Neural progenitor cell (in vitro differentiated cells): ENCODE results near the gene TMCC3. TPM values are rescaled to one million over a fixed set of nuclear protein-coding genes. Genes with fewer than 3 reads are reported as not detected.

Source experiments
- DNase-seq: peaks from one replicate; pipeline ENCODE4 v3.0.0-alpha.2; 2016; ENCODE audit warnings: low spot score
- H2AFZ ChIP-seq: fragments of 200-600 bp; sonication (generic); replicated peaks from 2 replicates; pipeline ENCODE4 v1.6.1; 2016; ENCODE audit warnings: antibody characterized with exemption
- H3F3A ChIP-seq: fragments of 200-600 bp; sonication (generic); 2 replicates; pipeline ENCODE4 v1.6.1; 2016; ENCODE audit warnings: antibody characterized with exemption, low read depth
- H3K27ac ChIP-seq: fragments of 200-600 bp; sonication (generic); 2 replicates; pipeline ENCODE4 v1.5.1; 2016; ENCODE audit warnings: mild to moderate bottlenecking
- H3K27me3 ChIP-seq: fragments of 200-600 bp; sonication (generic); 2 replicates; pipeline ENCODE4 v1.6.1; 2016; ENCODE audit warnings: mild to moderate bottlenecking, moderate library complexity
- H3K36me3 ChIP-seq: fragments of 200-600 bp; sonication (generic); 2 replicates; pipeline ENCODE4 v1.5.1; 2016
- H3K4me1 ChIP-seq: fragments of 200-600 bp; sonication (generic); 2 replicates; pipeline ENCODE4 v1.6.1; 2016; ENCODE audit warnings: mixed run types
- H3K4me2 ChIP-seq: fragments of 200-600 bp; sonication (generic); 2 replicates; pipeline ENCODE4 v1.6.1; 2016
- H3K4me3 ChIP-seq: fragments of 200-600 bp; sonication (generic); 2 replicates; pipeline ENCODE4 v1.5.1; 2016
- H3K79me2 ChIP-seq: fragments of 200-600 bp; sonication (generic); 2 replicates; pipeline ENCODE4 v1.6.1; 2016; ENCODE audit warnings: low read depth
- H3K9ac ChIP-seq: fragments of 200-600 bp; sonication (generic); 2 replicates; pipeline ENCODE4 v1.6.1; 2016
- H3K9me3 ChIP-seq: fragments of 200-600 bp; sonication (generic); 2 replicates; pipeline ENCODE4 v1.5.1; 2016; ENCODE audit warnings: low read depth
- H4K20me1 ChIP-seq: fragments of 200-600 bp; sonication (generic); 2 replicates; pipeline ENCODE4 v1.6.1; 2016; ENCODE audit warnings: low read depth
- H3K27ac Mint-ChIP-seq: 3 replicates; pipeline ENCODE4 v1.8.0; 2021; ENCODE audit warnings: mixed read lengths
- H3K27me3 Mint-ChIP-seq: 2 replicates; pipeline ENCODE4 v1.8.0; 2022; ENCODE audit warnings: low read depth, mild to moderate bottlenecking, inconsistent platforms, moderate library complexity, mixed read lengths; ENCODE audit not compliant: insufficient read depth
- H3K36me3 Mint-ChIP-seq: 3 replicates; pipeline ENCODE4 v1.8.0; 2021; ENCODE audit warnings: mixed read lengths
- H3K4me1 Mint-ChIP-seq: 3 replicates; pipeline ENCODE4 v1.8.0; 2021; ENCODE audit warnings: mixed read lengths
- H3K4me3 Mint-ChIP-seq: 3 replicates; pipeline ENCODE4 v1.8.0; 2021; ENCODE audit warnings: mild to moderate bottlenecking, moderate library complexity, mixed read lengths
- H3K9me3 Mint-ChIP-seq: 3 replicates; pipeline ENCODE4 v1.8.0; 2020; ENCODE audit warnings: mixed read lengths
- EZH2 ChIP-seq: fragments of 200-600 bp; sonication (generic); IDR thresholded peaks from 2 replicates; pipeline ENCODE4 v1.6.1; 2017; ENCODE audit warnings: antibody characterized with exemption, mild to moderate bottlenecking, moderate library complexity
- EZH2phosphoT487 ChIP-seq: fragments of 200-600 bp; sonication (generic); IDR thresholded peaks from 2 replicates; pipeline ENCODE4 v1.6.1; 2017; ENCODE audit warnings: antibody characterized with exemption
- total RNA-seq: library from RNA; depleted of rRNA; stranded (reverse); fragments of >200 nt; gene quantifications from 2 replicates; pipeline ENCODE4 v1.2.3, GENCODE V29; 2015; ENCODE audit warnings: low replicate concordance
- TF ChIP-seq, protein P1 (sequence below): fragments of 200-600 bp; sonication (generic); IDR thresholded peaks from 2 replicates; pipeline ENCODE4 v1.5.1; 2017; ENCODE audit warnings: antibody characterized with exemption, mild to moderate bottlenecking

TMCC3 gene
- total RNA-seq, 1 donor from 2014 or later: 9.5 TPM

DNA sequence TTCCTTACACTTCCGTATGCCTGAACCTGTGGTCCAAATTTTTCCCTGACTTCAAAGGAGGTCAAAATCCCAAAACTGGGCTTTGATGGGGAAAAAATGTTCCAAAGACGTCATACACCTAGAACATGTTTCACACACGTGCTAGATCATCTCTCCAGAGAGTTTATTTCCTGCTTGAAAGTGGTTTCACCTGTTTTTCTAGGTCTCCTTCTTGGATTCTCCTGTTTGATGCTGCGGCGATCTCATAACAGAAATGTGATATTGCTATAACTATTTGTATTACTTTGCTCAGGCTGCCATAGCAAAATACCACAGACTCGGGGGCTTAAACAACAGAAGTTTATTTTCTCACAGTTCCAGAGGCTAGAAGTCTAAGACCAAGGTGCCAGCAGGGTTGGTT is 19.7 kb upstream of the TMCC3 start:
- H3K4me2 ChIP-seq: no peak overlapping the region
- no peak for DNase-seq
- H3K4me1 ChIP-seq: peaks cover 8% of the 10 kb centered on the region
- no peaks in the 10 kb centered on the region for H3K79me2 ChIP-seq
- H4K20me1 ChIP-seq: no peaks in the 10 kb centered on the region
- H3K36me3 Mint-ChIP-seq: no peaks in the 10 kb centered on the region
- no peaks in the 10 kb centered on the region for H3K27me3 ChIP-seq
- peaks cover 21% of the 10 kb centered on the region for H3K4me1 Mint-ChIP-seq
- no peaks in the 10 kb centered on the region for H3K36me3 ChIP-seq
- H3K9ac ChIP-seq: no peak overlapping the region
- H3K9me3 Mint-ChIP-seq: no peaks in the 10 kb centered on the region
- H3K27ac Mint-ChIP-seq: no peak overlapping the region
- no peaks in the 10 kb centered on the region for H3F3A ChIP-seq
- H3K4me3 Mint-ChIP-seq: no peak overlapping the region
- H2AFZ ChIP-seq: peak overlapping the region; percentile 7
- H3K4me3 ChIP-seq: no peak overlapping the region
- H3K27ac ChIP-seq: no peak overlapping the region
- H3K27me3 Mint-ChIP-seq: no peaks in the 10 kb centered on the region
- H3K9me3 ChIP-seq: no peaks in the 10 kb centered on the region
- TF ChIP-seq, protein P1, sequence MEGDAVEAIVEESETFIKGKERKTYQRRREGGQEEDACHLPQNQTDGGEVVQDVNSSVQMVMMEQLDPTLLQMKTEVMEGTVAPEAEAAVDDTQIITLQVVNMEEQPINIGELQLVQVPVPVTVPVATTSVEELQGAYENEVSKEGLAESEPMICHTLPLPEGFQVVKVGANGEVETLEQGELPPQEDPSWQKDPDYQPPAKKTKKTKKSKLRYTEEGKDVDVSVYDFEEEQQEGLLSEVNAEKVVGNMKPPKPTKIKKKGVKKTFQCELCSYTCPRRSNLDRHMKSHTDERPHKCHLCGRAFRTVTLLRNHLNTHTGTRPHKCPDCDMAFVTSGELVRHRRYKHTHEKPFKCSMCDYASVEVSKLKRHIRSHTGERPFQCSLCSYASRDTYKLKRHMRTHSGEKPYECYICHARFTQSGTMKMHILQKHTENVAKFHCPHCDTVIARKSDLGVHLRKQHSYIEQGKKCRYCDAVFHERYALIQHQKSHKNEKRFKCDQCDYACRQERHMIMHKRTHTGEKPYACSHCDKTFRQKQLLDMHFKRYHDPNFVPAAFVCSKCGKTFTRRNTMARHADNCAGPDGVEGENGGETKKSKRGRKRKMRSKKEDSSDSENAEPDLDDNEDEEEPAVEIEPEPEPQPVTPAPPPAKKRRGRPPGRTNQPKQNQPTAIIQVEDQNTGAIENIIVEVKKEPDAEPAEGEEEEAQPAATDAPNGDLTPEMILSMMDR: no peak
- TF ChIP-seq EZH2: no peak
- TF ChIP-seq EZH2phosphoT487: no peak

- peak; percentile 29 for DNase-seq
- no peaks in the 10 kb centered on the region for H3K27me3 Mint-ChIP-seq
- H2AFZ ChIP-seq: no peak overlapping the region
- H3K27ac Mint-ChIP-seq: no peak overlapping the region
- peaks cover 8% of the 10 kb centered on the region for H3K4me1 ChIP-seq
- TF ChIP-seq EZH2phosphoT487 (no peak), EZH2 (no peak)
- TF ChIP-seq, protein P1: no peak
- H3K27me3 ChIP-seq: no peaks in the 10 kb centered on the region
- H3K4me1 Mint-ChIP-seq: peaks cover 14% of the 10 kb centered on the region
- H3K9me3 ChIP-seq: no peaks in the 10 kb centered on the region
- H3K27ac ChIP-seq: no peak overlapping the region
- H3K4me3 ChIP-seq: no peak overlapping the region
- H3K36me3 Mint-ChIP-seq: no peaks in the 10 kb centered on the region
- H3K9me3 Mint-ChIP-seq: no peaks in the 10 kb centered on the region
- no peaks in the 10 kb centered on the region for H4K20me1 ChIP-seq
- H3K9ac ChIP-seq: no peak overlapping the region
- no peak overlapping the region for H3K4me2 ChIP-seq
- no peaks in the 10 kb centered on the region for H3F3A ChIP-seq
- H3K36me3 ChIP-seq: no peaks in the 10 kb centered on the region
- H3K79me2 ChIP-seq: no peaks in the 10 kb centered on the region
- H3K4me3 Mint-ChIP-seq: no peak overlapping the region
Measured at GRCh38 chr12:94667031-94667540, 16.7 kb upstream of the TMCC3 start.

DNA sequence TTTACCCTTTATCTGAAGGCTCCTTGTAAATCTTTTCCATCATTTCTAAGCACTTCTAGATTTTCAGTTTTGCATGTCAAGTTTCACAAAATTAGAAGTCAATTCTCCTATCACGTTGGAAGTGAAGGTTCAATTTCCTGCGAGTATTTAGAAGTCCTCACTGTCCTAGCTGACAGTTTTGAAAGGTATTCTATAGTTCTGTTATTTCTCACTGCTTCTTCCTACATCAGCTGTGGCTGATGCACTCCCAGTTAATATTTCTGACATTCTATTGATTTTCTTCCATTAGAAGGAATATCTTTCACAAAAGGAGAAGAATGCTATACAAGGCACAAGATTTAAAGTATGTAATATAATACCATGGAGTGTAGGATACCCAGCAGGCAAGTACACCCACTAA is 15.8 kb upstream of the TMCC3 start:
- Histone ChIP-seq H4K20me1 (no peaks in the 10 kb centered on the region), H3K9me3 (no peaks in the 10 kb centered on the region), H3K36me3 (no peaks in the 10 kb centered on the region), H3K4me1 (peaks cover 8% of the 10 kb centered on the region), H3K9ac (no peak overlapping the region), H3K27ac (no peak overlapping the region), H3K4me2 (no peak overlapping the region), H3K79me2 (no peaks in the 10 kb centered on the region), H3K4me3 (no peak overlapping the region), H3K27me3 (no peaks in the 10 kb centered on the region), H2AFZ (no peak overlapping the region), H3F3A (no peaks in the 10 kb centered on the region)
- Mint-ChIP-seq H3K9me3 (no peaks in the 10 kb centered on the region), H3K27ac (no peak overlapping the region), H3K36me3 (no peaks in the 10 kb centered on the region), H3K4me1 (peaks cover 10% of the 10 kb centered on the region), H3K27me3 (no peaks in the 10 kb centered on the region), H3K4me3 (no peak overlapping the region)
- DNase-seq: no peak
- TF ChIP-seq, protein P1: no peak
- TF ChIP-seq EZH2: no peak
- TF ChIP-seq EZH2phosphoT487: no peak
